Fibroblast of lung (primary cell): Measurements from ENCODE around the gene TMEM115. TPM values are rescaled to one million over a fixed set of nuclear protein-coding genes. Genes with fewer than 3 reads are reported as not detected.

Source experiments
- DNase-seq, 2 donors: peaks; one replicate each; pipeline versions ENCODE4 v3.0.0 to v3.0.0-alpha.2; 2010; ENCODE audit warnings: low read depth in 2 of 2
- H2AFZ ChIP-seq: 2 replicates; pipeline ENCODE4 v1.5.1; 2012; ENCODE audit warnings: low read length, control low read depth, inconsistent platforms
- H3K27ac ChIP-seq: 2 replicates; pipeline ENCODE4 v1.5.1; 2011; ENCODE audit warnings: low read length, control low read depth; ENCODE audit not compliant: insufficient read depth
- H3K27me3 ChIP-seq: 2 replicates; pipeline ENCODE4 v1.5.1; 2011; ENCODE audit warnings: mild to moderate bottlenecking, low read length; ENCODE audit not compliant: control insufficient read depth, insufficient read depth
- H3K36me3 ChIP-seq: 2 replicates; pipeline ENCODE4 v1.5.1; 2011; ENCODE audit warnings: low read length; ENCODE audit not compliant: control insufficient read depth, insufficient read depth
- H3K4me1 ChIP-seq: 2 replicates; pipeline ENCODE4 v1.5.1; 2011; ENCODE audit warnings: low read length; ENCODE audit not compliant: control insufficient read depth, insufficient read depth; ENCODE audit errors: extremely low read depth
- H3K4me2 ChIP-seq: 2 replicates; pipeline ENCODE4 v1.5.1; 2011; ENCODE audit warnings: low read length, control low read depth; ENCODE audit not compliant: insufficient read depth; ENCODE audit errors: extremely low read depth
- H3K4me3 ChIP-seq, 4 experiments: fragments of 200-600 bp in 1 of 4; sonication (generic) in 1 of 4; replicated peaks in 1 of 4; 2 replicates each; pipeline ENCODE4 v1.5.1; 2011 to 2016; ENCODE audit warnings: low read length in 4 of 4, low read depth in 3 of 4, mild to moderate bottlenecking in 3 of 4, control low read depth in 2 of 4, inconsistent platforms in 1 of 4, mixed read lengths in 1 of 4; ENCODE audit not compliant: insufficient read depth in 1 of 4; ENCODE audit errors: control extremely low read depth in 1 of 4
- H3K79me2 ChIP-seq: 2 replicates; pipeline ENCODE4 v1.5.1; 2012; ENCODE audit warnings: mild to moderate bottlenecking, low read length, inconsistent platforms; ENCODE audit not compliant: control insufficient read depth, insufficient read depth
- H3K9ac ChIP-seq: 2 replicates; pipeline ENCODE4 v1.5.1; 2011; ENCODE audit warnings: mild to moderate bottlenecking, low read length, control low read depth; ENCODE audit not compliant: insufficient read depth
- H3K9me3 ChIP-seq: 2 replicates; pipeline ENCODE4 v1.5.1; 2012; ENCODE audit warnings: low read depth, low read length; ENCODE audit not compliant: control insufficient read depth, insufficient read depth
- H4K20me1 ChIP-seq: 2 replicates; pipeline ENCODE4 v1.5.1; 2011; ENCODE audit warnings: low read length; ENCODE audit not compliant: control insufficient read depth, insufficient read depth; ENCODE audit errors: extremely low read depth
- CTCF ChIP-seq, 2 donors: IDR thresholded peaks in 1 of 2; conservative IDR thresholded peaks in 1 of 2; 1 replicate in 1 of 2; 2 replicates in 1 of 2; pipeline ENCODE4 v1.5.1; 2011 to 2012; ENCODE audit warnings: low read length in 2 of 2, control low read depth in 1 of 2, inconsistent platforms in 1 of 2, low read depth in 1 of 2, mild to moderate bottlenecking in 1 of 2
- EZH2 ChIP-seq: IDR thresholded peaks from 2 replicates; pipeline ENCODE4 v1.5.1; 2012; ENCODE audit warnings: low read length, control low read depth, mild to moderate bottlenecking; ENCODE audit errors: missing control alignments
- polyA plus RNA-seq, 2 donors: library from polyadenylated mRNA; depleted of rRNA in 1 of 2; stranded (reverse) in 1 of 2; unstranded in 1 of 2; fragments of >200 nt; gene quantifications; 2 replicates each; pipeline ENCODE4 v1.2.1, GENCODE V29; 2011 to 2012; ENCODE audit warnings: missing spikeins in 1 of 2
- total RNA-seq: library from RNA; depleted of rRNA; stranded (reverse); fragments of >200 nt; gene quantifications from 2 replicates; pipeline ENCODE4 v1.2.1, GENCODE V29; 2014

Gene TMEM115
- total and polyA plus RNA-seq, 2 donors (not counting 1 experiment from before 2014, with no cell fraction given): 28.2 to 44.8 TPM

- peak overlapping the region in 1 of 4 experiments; percentile 10 for H3K4me3 ChIP-seq
- DNase-seq: no peak
- no peak overlapping the region for H2AFZ ChIP-seq
- no peaks in the 10 kb centered on the region for H3K9me3 ChIP-seq
- peaks cover 17% of the 10 kb centered on the region for H3K4me1 ChIP-seq
- H3K9ac ChIP-seq: no peak overlapping the region
- H4K20me1 ChIP-seq: no peaks in the 10 kb centered on the region
- H3K27me3 ChIP-seq: no peaks in the 10 kb centered on the region
- H3K36me3 ChIP-seq: no peaks in the 10 kb centered on the region
- no peak overlapping the region for H3K4me2 ChIP-seq
- peaks cover 47% of the 10 kb centered on the region for H3K79me2 ChIP-seq
- H3K27ac ChIP-seq: no peak overlapping the region
- no peak for TF ChIP-seq CTCF (conservative IDR thresholded peaks at IDR 0.05 in 1 of 2, IDR thresholded peaks at IDR 0.05 in 1 of 2; ENCODE audit: low read depth in 1 of 2, low read length in 2 of 2)
- no peak for TF ChIP-seq EZH2
These were observed 20.4 kb downstream of the TMEM115 start for GRCh38 chr3:50338965-50339364.

GRCh38 chr3:50337175-50337861, 22.0 kb downstream of the TMEM115 start:
- Histone ChIP-seq H2AFZ (peak overlapping the region; percentile 55), H3K4me1 (peaks cover 20% of the 10 kb centered on the region), H3K9ac (peak overlapping the region; percentile 96), H3K36me3 (no peaks in the 10 kb centered on the region), H3K27ac (peak overlapping the region; percentile 97), H3K9me3 (no peaks in the 10 kb centered on the region), H3K27me3 (no peaks in the 10 kb centered on the region), H3K79me2 (peaks cover 62% of the 10 kb centered on the region), H4K20me1 (no peaks in the 10 kb centered on the region), H3K4me3 (peak overlapping the region; percentile 79 to 95 (median 88)), H3K4me2 (peak overlapping the region; percentile 76)
- TF ChIP-seq EZH2: no peak
- no peak for TF ChIP-seq CTCF (conservative IDR thresholded peaks at IDR 0.05 in 1 of 2, IDR thresholded peaks at IDR 0.05 in 1 of 2; ENCODE audit: low read depth in 1 of 2, low read length in 2 of 2)
- DNase-seq: peak; percentile 99

GRCh38 chr3:50336452-50337174, 22.7 kb downstream of the TMEM115 start:
- DNase-seq: peak; percentile 26 to 31
- Histone ChIP-seq H3K4me3 (peak overlapping the region; percentile 79 to 95 (median 88)), H3K36me3 (peaks cover 3% of the 10 kb centered on the region), H4K20me1 (no peaks in the 10 kb centered on the region), H3K27me3 (no peaks in the 10 kb centered on the region), H3K79me2 (peaks cover 69% of the 10 kb centered on the region), H3K27ac (peak overlapping the region; percentile 97), H3K4me2 (peak overlapping the region; percentile 75), H3K9me3 (no peaks in the 10 kb centered on the region), H3K4me1 (peaks cover 20% of the 10 kb centered on the region), H3K9ac (peak overlapping the region; percentile 96), H2AFZ (no peak overlapping the region)
- TF ChIP-seq CTCF (conservative IDR thresholded peaks at IDR 0.05 in 1 of 2, IDR thresholded peaks at IDR 0.05 in 1 of 2; ENCODE audit: low read depth in 1 of 2, low read length in 2 of 2): no peak
- no peak for TF ChIP-seq EZH2
